Astrocyte (in vitro differentiated cells and primary cell): ENCODE data around the gene MAGED2. TPM values are rescaled to one million over a fixed set of nuclear protein-coding genes. Genes with fewer than 3 reads are reported as not detected.
A peak's percentile ranks its signal among the peaks of the same experiment; 100 is the strongest.
"Not testable (repeated sequence)": the region's sequence is repeated elsewhere in the genome, so short reads cannot be mapped to it uniquely, and the experiment has no call there.

Experiments
- DNase-seq: peaks from one replicate; pipeline ENCODE4 v3.0.0-alpha.2; 2010; ENCODE audit warnings: low read depth
- FAIRE-seq: peaks from 2 replicates; lab custom pipeline; 2011; peaks lifted over from hg19 to GRCh38; lab: Jason Lieb, UNC
- H2AFZ ChIP-seq: 2 replicates; pipeline ENCODE4 v1.6.0; 2012; ENCODE audit warnings: low read depth, low read length, inconsistent platforms
- H3K27ac ChIP-seq: 2 replicates; pipeline ENCODE4 v1.5.1; 2011; ENCODE audit warnings: low read depth, low read length, inconsistent platforms
- H3K27me3 ChIP-seq: 2 replicates; pipeline ENCODE4 v1.6.0; 2011; ENCODE audit warnings: low read length, inconsistent platforms; ENCODE audit not compliant: insufficient read depth
- H3K36me3 ChIP-seq: 2 replicates; pipeline ENCODE4 v1.5.1; 2011; ENCODE audit warnings: low read length, inconsistent platforms; ENCODE audit not compliant: insufficient read depth
- H3K4me1 ChIP-seq: 2 replicates; pipeline ENCODE4 v1.5.1; 2011; ENCODE audit warnings: low read length, inconsistent platforms; ENCODE audit not compliant: insufficient read depth
- H3K4me2 ChIP-seq: 2 replicates; pipeline ENCODE4 v1.6.0; 2012; ENCODE audit warnings: low read length, inconsistent platforms
- H3K4me3 ChIP-seq: 2 replicates; pipeline ENCODE4 v1.5.1; 2011; ENCODE audit warnings: low read depth, mild to moderate bottlenecking, low read length, inconsistent platforms; ENCODE audit not compliant: insufficient read depth
- H3K79me2 ChIP-seq: 2 replicates; pipeline ENCODE4 v1.6.0; 2012; ENCODE audit warnings: mild to moderate bottlenecking, low read length, inconsistent platforms; ENCODE audit not compliant: insufficient read depth
- H3K9ac ChIP-seq: 2 replicates; pipeline ENCODE4 v1.6.0; 2012; ENCODE audit warnings: mild to moderate bottlenecking, low read length, inconsistent platforms
- H3K9me3 ChIP-seq: 2 replicates; pipeline ENCODE4 v1.5.1; 2012; ENCODE audit warnings: low read depth, mild to moderate bottlenecking, low read length, inconsistent platforms; ENCODE audit not compliant: insufficient read depth
- H4K20me1 ChIP-seq: 2 replicates; pipeline ENCODE4 v1.6.0; 2012; ENCODE audit warnings: low read length, inconsistent platforms; ENCODE audit not compliant: insufficient read depth
- H3K27ac Mint-ChIP-seq: one replicate; pipeline ENCODE4 v1.8.0; 2021; ENCODE audit warnings: mild to moderate bottlenecking, mixed read lengths; ENCODE audit not compliant: unreplicated experiment
- H3K27me3 Mint-ChIP-seq: one replicate; pipeline ENCODE4 v1.8.0; 2021; ENCODE audit warnings: low read depth, mixed read lengths; ENCODE audit not compliant: unreplicated experiment
- H3K36me3 Mint-ChIP-seq: one replicate; pipeline ENCODE4 v1.8.0; 2021; ENCODE audit warnings: low read depth, mixed read lengths; ENCODE audit not compliant: unreplicated experiment
- H3K4me1 Mint-ChIP-seq: one replicate; pipeline ENCODE4 v1.8.0; 2021; ENCODE audit warnings: low read depth, mixed read lengths; ENCODE audit not compliant: unreplicated experiment
- H3K4me3 Mint-ChIP-seq: one replicate; pipeline ENCODE4 v1.8.0; 2021; ENCODE audit warnings: mild to moderate bottlenecking, moderate library complexity, mixed read lengths; ENCODE audit not compliant: unreplicated experiment
- H3K9me3 Mint-ChIP-seq: one replicate; pipeline ENCODE4 v1.8.0; 2021; ENCODE audit warnings: mild to moderate bottlenecking, mixed read lengths; ENCODE audit not compliant: unreplicated experiment
- EZH2 ChIP-seq: IDR thresholded peaks from 2 replicates; pipeline ENCODE4 v1.6.1; 2012; ENCODE audit warnings: mild to moderate bottlenecking, low read length, inconsistent platforms; ENCODE audit not compliant: insufficient read depth
- total RNA-seq: library from RNA; stranded (reverse); gene quantifications from 2 replicates; pipeline ENCODE4 v1.2.1, GENCODE V29; 2021
- TF ChIP-seq, protein P1 (sequence below): IDR thresholded peaks from 2 replicates; pipeline ENCODE4 v1.5.1; 2011; ENCODE audit warnings: low read depth, mild to moderate bottlenecking, inconsistent platforms, low read length, moderate library complexity; ENCODE audit not compliant: insufficient read depth

MAGED2 gene
- total RNA-seq, 1 donor from 2014 or later, result 498 TPM

GRCh38 chrX:54842607-54843006, 35.1 kb downstream of the MAGED2 start:
- Histone ChIP-seq H3K36me3 (no peaks in the 10 kb centered on the region), H3K9me3 (no peaks in the 10 kb centered on the region), H3K9ac (no peak overlapping the region), H3K27me3 (no peaks in the 10 kb centered on the region), H3K4me3 (no peak overlapping the region), H3K4me2 (no peak overlapping the region), H4K20me1 (no peaks in the 10 kb centered on the region), H3K79me2 (no peaks in the 10 kb centered on the region), H3K4me1 (no peaks in the 10 kb centered on the region), H2AFZ (no peak overlapping the region), H3K27ac (no peak overlapping the region)
- Mint-ChIP-seq H3K36me3 (no peaks in the 10 kb centered on the region), H3K27me3 (no peaks in the 10 kb centered on the region), H3K9me3 (no peaks in the 10 kb centered on the region), H3K4me3 (no peak overlapping the region), H3K27ac (no peak overlapping the region), H3K4me1 (no peaks in the 10 kb centered on the region)
- DNase-seq (no peak), FAIRE-seq (peak; percentile 59)
- TF ChIP-seq EZH2, result no peak
- TF ChIP-seq, protein P1, sequence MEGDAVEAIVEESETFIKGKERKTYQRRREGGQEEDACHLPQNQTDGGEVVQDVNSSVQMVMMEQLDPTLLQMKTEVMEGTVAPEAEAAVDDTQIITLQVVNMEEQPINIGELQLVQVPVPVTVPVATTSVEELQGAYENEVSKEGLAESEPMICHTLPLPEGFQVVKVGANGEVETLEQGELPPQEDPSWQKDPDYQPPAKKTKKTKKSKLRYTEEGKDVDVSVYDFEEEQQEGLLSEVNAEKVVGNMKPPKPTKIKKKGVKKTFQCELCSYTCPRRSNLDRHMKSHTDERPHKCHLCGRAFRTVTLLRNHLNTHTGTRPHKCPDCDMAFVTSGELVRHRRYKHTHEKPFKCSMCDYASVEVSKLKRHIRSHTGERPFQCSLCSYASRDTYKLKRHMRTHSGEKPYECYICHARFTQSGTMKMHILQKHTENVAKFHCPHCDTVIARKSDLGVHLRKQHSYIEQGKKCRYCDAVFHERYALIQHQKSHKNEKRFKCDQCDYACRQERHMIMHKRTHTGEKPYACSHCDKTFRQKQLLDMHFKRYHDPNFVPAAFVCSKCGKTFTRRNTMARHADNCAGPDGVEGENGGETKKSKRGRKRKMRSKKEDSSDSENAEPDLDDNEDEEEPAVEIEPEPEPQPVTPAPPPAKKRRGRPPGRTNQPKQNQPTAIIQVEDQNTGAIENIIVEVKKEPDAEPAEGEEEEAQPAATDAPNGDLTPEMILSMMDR, result no peak

DNA sequence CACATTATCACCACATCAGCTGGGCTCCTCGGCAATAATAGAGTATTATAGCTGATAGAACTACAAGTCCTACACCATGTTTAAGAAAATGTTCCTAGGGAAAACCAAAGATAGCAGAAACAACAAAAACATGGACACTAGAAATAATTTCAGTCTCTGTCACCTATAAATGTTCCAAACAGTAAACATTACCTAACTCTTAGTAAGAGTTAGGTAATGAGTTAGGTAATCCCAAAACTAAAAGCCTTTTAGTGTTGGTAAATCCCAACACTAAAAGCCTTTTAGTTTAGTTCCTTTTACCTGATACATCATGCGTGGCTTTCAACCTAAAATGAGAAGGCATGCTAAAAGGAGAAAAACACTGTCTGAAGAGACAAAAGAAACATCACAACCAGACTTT, 35.5 kb downstream of the MAGED2 start:
- H3K9me3 ChIP-seq, result no peaks in the 10 kb centered on the region
- no peaks in the 10 kb centered on the region for H3K36me3 Mint-ChIP-seq
- peak; percentile 13 for FAIRE-seq
- H4K20me1 ChIP-seq, result no peaks in the 10 kb centered on the region
- no peak for DNase-seq
- no peaks in the 10 kb centered on the region for H3K27me3 ChIP-seq
- H3K4me3 Mint-ChIP-seq, result no peak overlapping the region
- no peak overlapping the region for H3K27ac ChIP-seq
- no peaks in the 10 kb centered on the region for H3K4me1 Mint-ChIP-seq
- no peak overlapping the region for H3K9ac ChIP-seq
- TF ChIP-seq, protein P1, result no peak
- TF ChIP-seq EZH2, result no peak
- no peaks in the 10 kb centered on the region for H3K4me1 ChIP-seq
- no peaks in the 10 kb centered on the region for H3K79me2 ChIP-seq
- H3K4me2 ChIP-seq, result no peak overlapping the region
- no peak overlapping the region for H2AFZ ChIP-seq
- no peak overlapping the region for H3K27ac Mint-ChIP-seq
- no peaks in the 10 kb centered on the region for H3K9me3 Mint-ChIP-seq
- no peak overlapping the region for H3K4me3 ChIP-seq
- no peaks in the 10 kb centered on the region for H3K27me3 Mint-ChIP-seq
- no peaks in the 10 kb centered on the region for H3K36me3 ChIP-seq

GRCh38 chrX:54847700-54848099, 40.2 kb downstream of the MAGED2 start:
- H3K27me3 ChIP-seq, H3K4me2 ChIP-seq: not testable (repeated sequence)

More at GRCh38 chrX:54847700-54848099, 40.2 kb downstream of the MAGED2 start:
- H3K36me3 Mint-ChIP-seq, H3K4me3 ChIP-seq, FAIRE-seq, H3K36me3 ChIP-seq, H3K4me1 ChIP-seq, H2AFZ ChIP-seq, DNase-seq, H3K27ac ChIP-seq, H3K79me2 ChIP-seq, H3K9ac ChIP-seq, H3K9me3 ChIP-seq, H4K20me1 ChIP-seq, H3K27me3 Mint-ChIP-seq, H3K4me3 Mint-ChIP-seq, H3K27ac Mint-ChIP-seq, H3K9me3 Mint-ChIP-seq, H3K4me1 Mint-ChIP-seq: not testable (repeated sequence)
